ENCODE results near the gene TIE1. TPM values are rescaled to one million over a fixed set of nuclear protein-coding genes. Genes with fewer than 3 reads are reported as not detected.

TIE1 gene
- total and polyA plus RNA-seq, 2 of the 13 experiments (the other 11 are each of a cell fraction or from before 2014, with no cell fraction given): 0.58 to 0.84 TPM

- H3K9me3 ChIP-seq (ENCODE audit: low read length): no peaks in the 10 kb centered on the region
- CTCF ChIA-PET (ENCODE audit: low intra/inter-chr PET ratio, low total read pairs): no interaction called here
- no peaks in the 10 kb centered on the region for H3K79me2 ChIP-seq (ENCODE audit: insufficient read depth, low read length)
- H3K27ac ChIP-seq (ENCODE audit: extremely low read length, insufficient read depth, low read length): no peak overlapping the region
- no peaks in the 10 kb centered on the region for H4K20me1 ChIP-seq (ENCODE audit: insufficient read depth, low read length)
- H3K4me1 ChIP-seq (ENCODE audit: insufficient read depth, low read length): peaks cover 31% of the 10 kb centered on the region
- no peak for ATAC-seq
- in situ Hi-C loops (cut with HindIII; ENCODE audit: extremely low pct_ligation_motif_present, low pct_unique_long_range_greater_than_20kb) (no loop called here), intact Hi-C loops (cut with micrococcal nuclease; ENCODE audit: unreplicated experiment) (no loop called here)
- H3K27me3 ChIP-seq (ENCODE audit: control insufficient read depth in 1 of 2, insufficient read depth in 2 of 2, low read length in 2 of 2): peaks cover 1 to 53% of the 10 kb centered on the region in 2 experiments; a peak in 4 of 5 replicates
- peak overlapping the region; percentile 18; the same call in 1 of the 2 replicates for H3K4me2 ChIP-seq (ENCODE audit: low read depth, low read length)
- no peak overlapping the region for H2AFZ ChIP-seq (ENCODE audit: low read length)
- no peak for FAIRE-seq
- TF ChIP-seq BCL6 (CRISPR knock-in tag; IDR thresholded peaks at IDR 0.05) (no peak), TBL1XR1 (IDR thresholded peaks at IDR 0.05; ENCODE audit: borderline replicate concordance, low read length, partially characterized antibody) (no peak), MAZ (IDR thresholded peaks at IDR 0.05; ENCODE audit: borderline replicate concordance, low read depth, low read length) (no peak), MAZ (CRISPR knock-in tag; IDR thresholded peaks at IDR 0.05; ENCODE audit: low read depth) (0 out of 2 replicates have a peak, but pooled peaks have one; percentile 23), KDM6A (CRISPR knock-in tag; IDR thresholded peaks at IDR 0.05; ENCODE audit: low read depth) (no peak), HIC2 (CRISPR knock-in tag; IDR thresholded peaks at IDR 0.05; ENCODE audit: low read depth) (peak; percentile 18; the same call in 1 of the 2 replicates), SP4 (CRISPR knock-in tag; IDR thresholded peaks at IDR 0.05) (0 out of 2 replicates have a peak, but pooled peaks have one; percentile 32), ZNF687 (CRISPR knock-in tag; IDR thresholded peaks at IDR 0.05) (0 out of 2 replicates have a peak, but pooled peaks have one; percentile 37), EED (CRISPR knock-in tag; IDR thresholded peaks at IDR 0.05) (0 out of 2 replicates have a peak, but pooled peaks have one; percentile 28), ZNF572 (CRISPR knock-in tag; IDR thresholded peaks at IDR 0.05) (0 out of 2 replicates have a peak, but pooled peaks have one; percentile 58)
- TF ChIP-seq, protein P1, sequence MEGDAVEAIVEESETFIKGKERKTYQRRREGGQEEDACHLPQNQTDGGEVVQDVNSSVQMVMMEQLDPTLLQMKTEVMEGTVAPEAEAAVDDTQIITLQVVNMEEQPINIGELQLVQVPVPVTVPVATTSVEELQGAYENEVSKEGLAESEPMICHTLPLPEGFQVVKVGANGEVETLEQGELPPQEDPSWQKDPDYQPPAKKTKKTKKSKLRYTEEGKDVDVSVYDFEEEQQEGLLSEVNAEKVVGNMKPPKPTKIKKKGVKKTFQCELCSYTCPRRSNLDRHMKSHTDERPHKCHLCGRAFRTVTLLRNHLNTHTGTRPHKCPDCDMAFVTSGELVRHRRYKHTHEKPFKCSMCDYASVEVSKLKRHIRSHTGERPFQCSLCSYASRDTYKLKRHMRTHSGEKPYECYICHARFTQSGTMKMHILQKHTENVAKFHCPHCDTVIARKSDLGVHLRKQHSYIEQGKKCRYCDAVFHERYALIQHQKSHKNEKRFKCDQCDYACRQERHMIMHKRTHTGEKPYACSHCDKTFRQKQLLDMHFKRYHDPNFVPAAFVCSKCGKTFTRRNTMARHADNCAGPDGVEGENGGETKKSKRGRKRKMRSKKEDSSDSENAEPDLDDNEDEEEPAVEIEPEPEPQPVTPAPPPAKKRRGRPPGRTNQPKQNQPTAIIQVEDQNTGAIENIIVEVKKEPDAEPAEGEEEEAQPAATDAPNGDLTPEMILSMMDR (CRISPR knock-in tag; IDR thresholded peaks at IDR 0.05): peak; percentile 39; the same call in 1 of the 2 replicates
- TF ChIP-seq, protein P2, sequence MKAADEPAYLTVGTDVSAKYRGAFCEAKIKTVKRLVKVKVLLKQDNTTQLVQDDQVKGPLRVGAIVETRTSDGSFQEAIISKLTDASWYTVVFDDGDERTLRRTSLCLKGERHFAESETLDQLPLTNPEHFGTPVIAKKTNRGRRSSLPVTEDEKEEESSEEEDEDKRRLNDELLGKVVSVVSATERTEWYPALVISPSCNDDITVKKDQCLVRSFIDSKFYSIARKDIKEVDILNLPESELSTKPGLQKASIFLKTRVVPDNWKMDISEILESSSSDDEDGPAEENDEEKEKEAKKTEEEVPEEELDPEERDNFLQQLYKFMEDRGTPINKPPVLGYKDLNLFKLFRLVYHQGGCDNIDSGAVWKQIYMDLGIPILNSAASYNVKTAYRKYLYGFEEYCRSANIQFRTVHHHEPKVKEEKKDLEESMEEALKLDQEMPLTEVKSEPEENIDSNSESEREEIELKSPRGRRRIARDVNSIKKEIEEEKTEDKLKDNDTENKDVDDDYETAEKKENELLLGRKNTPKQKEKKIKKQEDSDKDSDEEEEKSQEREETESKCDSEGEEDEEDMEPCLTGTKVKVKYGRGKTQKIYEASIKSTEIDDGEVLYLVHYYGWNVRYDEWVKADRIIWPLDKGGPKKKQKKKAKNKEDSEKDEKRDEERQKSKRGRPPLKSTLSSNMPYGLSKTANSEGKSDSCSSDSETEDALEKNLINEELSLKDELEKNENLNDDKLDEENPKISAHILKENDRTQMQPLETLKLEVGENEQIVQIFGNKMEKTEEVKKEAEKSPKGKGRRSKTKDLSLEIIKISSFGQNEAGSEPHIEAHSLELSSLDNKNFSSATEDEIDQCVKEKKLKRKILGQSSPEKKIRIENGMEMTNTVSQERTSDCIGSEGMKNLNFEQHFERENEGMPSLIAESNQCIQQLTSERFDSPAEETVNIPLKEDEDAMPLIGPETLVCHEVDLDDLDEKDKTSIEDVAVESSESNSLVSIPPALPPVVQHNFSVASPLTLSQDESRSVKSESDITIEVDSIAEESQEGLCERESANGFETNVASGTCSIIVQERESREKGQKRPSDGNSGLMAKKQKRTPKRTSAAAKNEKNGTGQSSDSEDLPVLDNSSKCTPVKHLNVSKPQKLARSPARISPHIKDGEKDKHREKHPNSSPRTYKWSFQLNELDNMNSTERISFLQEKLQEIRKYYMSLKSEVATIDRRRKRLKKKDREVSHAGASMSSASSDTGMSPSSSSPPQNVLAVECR (CRISPR knock-in tag; IDR thresholded peaks at IDR 0.05; ENCODE audit: borderline replicate concordance): 0 out of 2 replicates have a peak, but pooled peaks have one; percentile 18
- DNase-seq (ENCODE audit: low spot score): no peak
- no TSS peak for BruUV-seq (replicated peaks)
- H3K36me3 ChIP-seq (replicated peaks in 1 of 2; ENCODE audit: control insufficient read depth in 1 of 2, insufficient read depth in 2 of 2, low read length in 2 of 2): no peaks in the 10 kb centered on the region
- 25% methylated on average over 5 of the region's 19 CpGs for WGBS (ENCODE audit: low lambda C conversion rate)
- POLR2A ChIA-PET: no interaction called here
- H3K4me3 ChIP-seq (replicated peaks in 1 of 3; ENCODE audit: insufficient read depth in 1 of 3, low read depth in 2 of 3, low read length in 3 of 3): no peak overlapping the region
- no peak overlapping the region for H3K9ac ChIP-seq (ENCODE audit: insufficient read depth, low read depth, low read length)
Observed at GRCh38 chr1:43312212-43312623, 11.4 kb downstream of the TIE1 start.

All from HepG2 (cell line).